Left forelimb (tissue), 1 donor: ENCODE results near the gene TRAPPC12.
"Not testable (repeated sequence)": the region's sequence is repeated elsewhere in the genome, so short reads cannot be mapped to it uniquely, and the experiment has no call there.

Source experiments
- DNase-seq: peaks from one replicate; pipeline ENCODE4 v3.0.0-alpha.2; 2018; ENCODE audit warnings: low spot score

The TRAPPC12 gene

DNA sequence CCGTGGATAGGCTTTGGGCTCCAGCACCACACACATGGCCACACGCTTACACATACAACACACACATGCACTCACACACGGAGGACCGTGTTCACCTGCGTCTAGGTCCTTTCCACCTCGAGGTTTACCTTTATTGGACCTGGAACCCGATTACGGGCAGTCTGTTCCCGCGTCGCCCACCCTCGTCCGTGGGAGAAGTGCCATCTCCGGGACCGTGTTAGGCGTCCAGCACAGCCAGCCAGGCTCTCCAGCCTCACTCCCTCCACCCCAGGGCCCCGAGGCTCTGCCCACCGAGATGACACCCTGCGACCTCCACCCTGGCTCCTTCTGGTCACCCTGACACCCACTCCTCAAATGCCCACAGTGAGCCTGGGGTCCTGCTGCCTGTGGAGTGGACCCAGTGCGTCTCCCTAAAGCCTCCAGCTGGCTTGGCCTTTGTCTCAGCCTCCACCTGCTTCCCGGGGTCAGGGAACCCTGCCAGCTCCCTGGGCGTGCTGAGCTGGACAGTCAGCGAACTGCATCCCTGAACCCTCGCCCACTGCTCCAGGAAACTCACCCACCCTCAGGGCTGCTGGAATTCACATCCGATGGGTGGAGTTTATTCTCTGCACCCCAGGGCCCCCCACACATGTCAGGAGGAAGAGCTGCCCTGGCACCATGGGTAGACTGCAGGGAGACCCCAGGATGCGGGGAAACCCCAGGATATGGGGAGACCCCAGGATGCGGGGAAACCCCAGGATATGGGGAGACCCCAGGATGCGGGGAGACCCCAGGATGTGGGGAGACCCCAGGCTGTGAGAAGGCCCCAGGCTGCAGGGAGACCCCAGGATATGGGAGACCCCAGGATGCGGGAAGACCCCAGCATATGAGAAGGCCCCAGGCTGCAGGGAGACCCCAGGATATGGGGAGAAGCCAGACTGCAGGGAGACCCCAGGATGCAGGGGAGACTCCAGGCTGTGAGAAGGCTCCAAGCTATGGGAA, 106.8 kb downstream of the TRAPPC12 start:
- DNase-seq = peak; percentile 54

GRCh38 chr2:3487028-3487425, 107.5 kb downstream of the TRAPPC12 start:
- no peak for DNase-seq

GRCh38 chr2:3487432-3487831, 107.9 kb downstream of the TRAPPC12 start:
- DNase-seq = peak; percentile 45

DNA sequence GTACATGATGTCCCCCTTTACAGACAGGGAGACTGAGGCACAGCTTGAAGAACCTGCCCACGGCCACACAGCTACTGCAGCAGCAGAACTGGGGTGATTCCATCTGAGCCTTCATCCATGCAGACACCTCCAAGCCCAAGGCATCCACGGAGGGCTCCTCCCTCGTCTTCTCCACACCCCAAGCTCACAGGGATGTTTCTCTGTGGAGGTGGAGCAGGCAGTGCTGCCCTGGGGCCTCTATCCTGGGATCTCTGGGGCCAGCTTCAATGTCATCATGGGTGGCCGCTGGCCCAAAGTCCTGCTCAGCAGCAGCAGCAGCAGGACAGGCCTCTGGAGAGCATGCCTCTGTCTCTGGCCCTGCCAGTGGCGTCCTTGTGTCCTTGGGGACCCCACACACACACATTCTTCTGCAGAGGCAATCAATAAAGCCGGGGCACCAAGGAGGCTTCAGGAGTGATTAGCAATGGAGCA, 108.6 kb downstream of the TRAPPC12 start:
- peak; percentile 51 for DNase-seq

DNA sequence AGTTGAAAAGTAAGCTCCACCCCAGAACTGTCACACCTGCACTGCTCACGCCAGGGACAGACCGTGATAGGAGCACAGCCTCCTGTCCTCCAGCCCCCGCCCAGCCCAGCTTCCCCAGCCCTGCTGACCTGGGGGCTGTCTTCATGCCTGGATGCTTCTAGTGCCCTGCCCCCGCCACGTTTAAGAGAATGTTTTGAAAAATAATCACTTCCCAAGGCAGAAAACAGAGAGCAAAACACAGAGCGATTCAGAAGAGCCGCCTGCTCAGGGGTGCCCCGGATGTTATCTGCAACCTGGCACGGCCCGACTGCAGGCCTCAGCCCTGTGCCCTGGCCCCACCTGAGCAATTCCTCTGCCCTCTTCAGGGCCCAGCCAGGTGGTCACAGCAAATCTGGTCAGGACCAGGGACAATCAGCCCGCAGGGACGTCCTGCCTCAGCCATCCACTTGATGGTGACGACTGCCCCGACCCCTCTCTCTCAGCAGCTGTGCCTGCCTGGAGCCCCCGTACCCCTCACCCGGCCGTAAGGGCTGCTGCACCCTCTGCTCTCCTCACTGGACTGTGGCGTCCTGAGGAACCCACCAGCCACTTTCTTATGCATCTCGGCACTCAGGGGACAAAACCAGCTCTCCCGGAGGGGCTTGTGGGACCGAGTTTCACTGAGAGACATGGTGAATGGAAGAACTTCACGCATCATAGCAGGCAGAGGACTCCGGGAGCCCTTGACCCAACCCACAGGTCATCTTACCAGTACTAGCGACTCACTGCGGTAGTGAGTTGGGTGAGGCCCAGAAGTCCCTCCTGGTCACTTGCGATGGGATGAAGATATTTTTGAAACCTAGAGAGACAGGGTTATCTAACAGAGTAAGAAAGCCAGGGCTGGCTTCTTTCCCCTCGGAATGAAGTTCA, 109.6 kb downstream of the TRAPPC12 start:
- DNase-seq = no peak

- no peak for DNase-seq
Observed at GRCh38 chr2:3489764-3490115, 110.2 kb downstream of the TRAPPC12 start.

DNA sequence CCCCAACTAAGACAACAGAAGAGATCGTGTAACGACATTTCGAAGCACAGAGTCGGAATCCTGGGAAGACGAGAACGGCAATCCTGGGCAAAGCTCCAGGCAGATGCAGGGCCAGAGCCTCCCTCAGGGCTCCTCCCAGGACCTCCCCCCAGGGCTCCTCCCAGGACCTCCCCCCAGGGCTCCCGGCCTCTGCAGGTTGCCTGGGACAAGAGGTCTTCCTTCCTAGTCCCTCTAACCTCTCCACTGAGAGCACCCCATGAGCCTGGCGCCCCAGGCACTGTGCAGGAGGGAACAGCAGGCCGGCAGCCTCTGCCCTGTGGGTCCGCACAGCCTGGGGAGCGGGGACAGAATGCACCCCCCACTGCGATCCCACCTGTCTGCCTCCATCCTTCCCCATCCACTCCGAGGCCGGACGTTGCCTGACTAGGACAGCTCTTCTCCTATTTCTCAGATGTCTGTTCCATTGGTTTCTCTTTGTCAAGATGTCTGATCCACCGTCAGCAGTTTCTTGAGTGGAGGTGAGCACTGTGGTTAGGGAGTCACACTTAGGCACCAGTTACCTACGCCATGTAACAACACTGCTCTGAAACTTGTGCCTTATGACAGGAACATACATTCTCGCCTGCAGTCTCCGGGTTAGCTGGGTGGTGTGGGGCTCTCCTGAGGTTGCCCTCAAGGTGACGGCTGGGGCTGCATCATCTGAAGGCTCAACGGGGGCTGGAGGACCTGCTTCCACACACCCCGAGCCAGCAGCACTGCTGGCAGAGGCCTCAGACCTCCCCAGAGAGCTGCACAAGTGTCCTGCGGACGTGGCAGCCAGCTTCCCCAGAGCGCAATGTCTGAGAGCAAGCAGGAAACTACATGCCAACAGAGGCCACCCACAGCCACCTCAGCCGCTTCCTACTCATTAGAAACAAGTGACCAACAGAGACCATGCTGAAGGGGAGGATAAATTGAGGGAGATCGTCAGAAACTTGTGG, 111.0 kb downstream of the TRAPPC12 start:
- DNase-seq = no peak

- no peak for DNase-seq
Observed at GRCh38 chr2:3491306-3491705, 111.8 kb downstream of the TRAPPC12 start.

DNA sequence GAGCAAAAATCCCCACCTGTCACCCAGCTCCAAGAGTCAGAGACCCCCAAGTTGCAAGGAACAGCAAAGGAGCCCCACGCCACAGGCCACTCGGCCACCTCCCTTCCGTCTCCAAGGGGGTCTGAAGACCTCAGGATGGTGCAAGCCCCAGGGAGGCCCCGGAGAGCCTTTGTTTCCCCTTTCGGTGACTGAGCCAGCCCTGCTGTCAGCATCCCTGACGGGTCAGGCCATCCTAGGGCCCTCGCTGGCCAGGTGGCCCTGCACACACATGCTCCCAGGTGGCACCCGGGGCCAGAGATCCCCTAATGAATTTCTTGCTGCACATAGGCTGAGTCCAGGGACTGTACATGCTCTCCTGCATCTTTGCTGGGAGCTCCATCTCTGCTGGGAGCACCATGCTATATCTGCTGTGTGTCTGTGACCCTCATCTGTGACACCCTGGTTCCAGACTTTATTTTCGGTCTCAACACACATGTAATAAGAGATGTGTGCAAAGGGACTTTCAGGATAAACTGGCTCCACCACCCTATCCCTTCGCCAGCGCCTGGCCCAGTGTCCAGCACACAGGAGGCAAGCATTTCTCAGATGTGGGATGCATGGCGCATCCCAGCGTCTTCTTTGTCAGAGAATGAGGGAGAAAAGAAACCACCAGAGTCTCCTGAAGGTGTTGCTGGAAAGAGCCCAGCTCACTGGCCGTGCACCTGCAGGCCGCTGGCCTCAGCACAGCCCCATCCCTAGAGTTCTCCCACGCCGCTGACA, 112.4 kb downstream of the TRAPPC12 start:
- DNase-seq = no peak

DNA sequence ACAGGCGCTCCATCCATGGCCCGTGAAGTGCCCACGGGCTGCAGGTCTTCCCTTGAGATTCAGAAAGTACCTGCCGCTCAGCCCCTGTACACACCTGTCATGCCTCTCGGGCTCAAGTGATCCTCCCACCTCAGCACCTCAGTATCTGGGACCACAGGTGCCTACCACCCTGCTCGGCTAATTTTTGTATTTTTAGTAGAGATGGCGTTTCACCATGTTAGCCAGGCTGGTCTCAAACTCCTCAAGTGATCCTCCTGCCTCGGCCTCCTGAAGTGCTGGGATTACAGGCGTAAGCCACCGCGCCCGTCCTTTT, 112.9 kb downstream of the TRAPPC12 start:
- DNase-seq = not testable (repeated sequence)

GRCh38 chr2:3492951-3493614, 113.6 kb downstream of the TRAPPC12 start:
- DNase-seq = no peak

- DNase-seq = no peak
Observed at GRCh38 chr2:3493615-3494007, 114.1 kb downstream of the TRAPPC12 start.

- no peak for DNase-seq
Observed at GRCh38 chr2:3494984-3495666, 115.6 kb downstream of the TRAPPC12 start.

DNA sequence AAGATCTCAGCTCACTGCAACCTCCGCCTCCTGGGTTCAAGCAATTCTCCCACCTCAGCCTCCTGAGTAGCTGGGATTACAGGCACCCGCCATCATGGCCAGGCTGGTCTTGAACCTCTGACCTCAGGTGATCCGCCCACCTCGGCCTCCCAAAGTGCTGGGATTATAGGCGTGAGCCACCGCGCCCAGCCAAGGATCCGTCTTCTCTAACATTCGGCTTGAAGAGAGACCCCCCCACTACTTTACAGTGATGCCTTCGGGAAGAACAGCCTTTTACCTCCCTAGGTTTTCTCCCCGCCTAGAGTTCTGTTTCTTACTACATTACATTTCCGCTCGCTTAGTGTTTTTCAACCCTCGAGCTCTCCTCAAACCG, 117.2 kb downstream of the TRAPPC12 start:
- DNase-seq = not testable (repeated sequence)

- DNase-seq = no peak
Observed at GRCh38 chr2:3498783-3499394, 119.4 kb downstream of the TRAPPC12 start.

GRCh38 chr2:3500326-3500899, 120.9 kb downstream of the TRAPPC12 start:
- DNase-seq = no peak

DNA sequence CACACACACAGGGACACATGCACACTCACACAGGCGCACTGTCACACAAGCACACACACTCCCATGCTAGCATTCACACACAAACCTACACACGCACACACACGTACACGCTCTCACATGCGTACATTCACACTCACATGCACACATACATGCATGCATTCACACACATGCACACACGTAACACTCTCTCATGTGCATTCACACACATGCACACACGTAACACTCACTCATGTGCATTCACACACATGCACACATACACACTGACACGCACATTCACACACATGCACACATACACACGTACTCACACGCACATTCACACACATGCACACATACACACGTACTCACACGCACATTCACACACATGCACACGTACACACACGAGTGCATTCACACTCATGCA, 123.6 kb downstream of the TRAPPC12 start:
- DNase-seq = no peak

- no peak for DNase-seq
Observed at GRCh38 chr2:3503483-3503882, 124.0 kb downstream of the TRAPPC12 start.

DNA sequence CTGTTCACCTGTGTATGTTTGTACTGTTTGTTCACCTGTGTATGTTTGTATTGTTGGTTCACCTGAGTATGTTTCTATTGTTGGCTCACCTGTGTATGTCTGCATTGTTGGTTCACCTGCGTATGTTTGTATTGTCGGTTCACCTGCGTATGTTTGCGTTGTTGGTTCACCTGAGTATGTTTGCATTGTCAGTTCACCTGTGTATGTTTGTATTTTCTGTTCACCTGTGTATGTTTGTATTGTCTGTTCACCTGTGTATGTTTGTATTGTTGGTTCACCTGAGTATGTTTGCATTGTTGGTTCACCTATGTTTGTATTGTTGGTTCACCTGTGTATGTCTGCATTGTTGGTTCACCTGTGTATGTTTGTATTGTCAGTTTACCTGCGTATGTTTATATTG, 125.2 kb downstream of the TRAPPC12 start:
- no peak for DNase-seq
